ENCODE measurements around the gene RFK.
"Not testable (repeated sequence)": the region's sequence is repeated elsewhere in the genome, so short reads cannot be mapped to it uniquely, and the experiment has no call there.

The RFK gene

GRCh38 chr9:76394195-76394959, at the start of gene RFK:
RFK (minus strand) TSS chr9:76394426; CDS start chr9:76394171, 255 bp downstream.
- DNase-seq (ENCODE audit: low spot score), result peak; percentile 94

GRCh38 chr9:76443887-76444286, 49.7 kb upstream of the RFK start:
- DNase-seq (ENCODE audit: low spot score), result no peak

GRCh38 chr9:76441551-76442322, 47.5 kb upstream of the RFK start:
- no peak for DNase-seq (ENCODE audit: low spot score)

- DNase-seq (ENCODE audit: low spot score), result no peak
These were observed 44.8 kb upstream of the RFK start for GRCh38 chr9:76438841-76439588.

- not testable (repeated sequence) for DNase-seq (ENCODE audit: low spot score)
These were observed 42.9 kb upstream of the RFK start for GRCh38 chr9:76437017-76437699.

GRCh38 chr9:76434897-76435296, 40.7 kb upstream of the RFK start:
- DNase-seq (ENCODE audit: low spot score), result not testable (repeated sequence)

- no peak for DNase-seq (ENCODE audit: low spot score)
These were observed 39.6 kb upstream of the RFK start for GRCh38 chr9:76433836-76434235.

GRCh38 chr9:76433406-76433805, 39.2 kb upstream of the RFK start:
- no peak for DNase-seq (ENCODE audit: low spot score)

- no peak for DNase-seq (ENCODE audit: low spot score)
These were observed 37.4 kb upstream of the RFK start for GRCh38 chr9:76431601-76432000.

GRCh38 chr9:76426807-76427419, 32.7 kb upstream of the RFK start:
- DNase-seq (ENCODE audit: low spot score), result no peak

GRCh38 chr9:76425677-76426453, 31.6 kb upstream of the RFK start:
- DNase-seq (ENCODE audit: low spot score), result no peak

- DNase-seq (ENCODE audit: low spot score), result no peak
These were observed 30.3 kb upstream of the RFK start for GRCh38 chr9:76424491-76424890.

- DNase-seq (ENCODE audit: low spot score), result no peak
These were observed 29.3 kb upstream of the RFK start for GRCh38 chr9:76423216-76424177.

- no peak for DNase-seq (ENCODE audit: low spot score)
These were observed 25.7 kb upstream of the RFK start for GRCh38 chr9:76419782-76420380.

GRCh38 chr9:76417394-76417793, 23.2 kb upstream of the RFK start:
- no peak for DNase-seq (ENCODE audit: low spot score)

- no peak for DNase-seq (ENCODE audit: low spot score)
These were observed 21.5 kb upstream of the RFK start for GRCh38 chr9:76415731-76416130.

GRCh38 chr9:76415154-76415553, 20.9 kb upstream of the RFK start:
- no peak for DNase-seq (ENCODE audit: low spot score)

GRCh38 chr9:76414661-76415060, 20.4 kb upstream of the RFK start:
- no peak for DNase-seq (ENCODE audit: low spot score)

- no peak for DNase-seq (ENCODE audit: low spot score)
These were observed 19.4 kb upstream of the RFK start for GRCh38 chr9:76413658-76414057.

All from Ammon's horn (tissue), 1 donor.